Liver (tissue), 9 donors: ENCODE results near the gene PKD2. TPM values are rescaled to one million over a fixed set of nuclear protein-coding genes. Genes with fewer than 3 reads are reported as not detected.

Experiments used
- DNase-seq: peaks from one replicate; pipeline ENCODE4 v3.0.0-alpha.2; 2017; ENCODE audit warnings: low spot score
- H3K27ac ChIP-seq, 2 donors: one replicate each; pipeline ENCODE4 v1.7.0; 2013; ENCODE audit warnings: inconsistent platforms in 2 of 2, low read length in 2 of 2, control low read depth in 1 of 2, low read depth in 1 of 2, mild to moderate bottlenecking in 1 of 2
- H3K27me3 ChIP-seq, 4 donors: one replicate each; pipeline versions ENCODE4 v1.6.1 to v1.7.0; 2013; ENCODE audit warnings: low read length in 3 of 4, inconsistent platforms in 1 of 4, mild to moderate bottlenecking in 1 of 4, moderate library complexity in 1 of 4; ENCODE audit not compliant: control insufficient read depth in 4 of 4, insufficient read depth in 4 of 4
- H3K36me3 ChIP-seq, 4 donors: one replicate each; pipeline versions ENCODE4 v1.6.1 to v1.7.0; 2013; ENCODE audit warnings: low read length in 3 of 4, mild to moderate bottlenecking in 3 of 4, low read depth in 1 of 4, moderate library complexity in 1 of 4; ENCODE audit not compliant: control insufficient read depth in 4 of 4, insufficient read depth in 3 of 4
- H3K4me1 ChIP-seq, 4 donors: one replicate each; pipeline versions ENCODE4 v1.6.1 to v1.7.0; 2013; ENCODE audit warnings: low read length in 3 of 4, mild to moderate bottlenecking in 3 of 4, moderate library complexity in 1 of 4; ENCODE audit not compliant: control insufficient read depth in 4 of 4, insufficient read depth in 4 of 4
- H3K4me3 ChIP-seq, 3 donors: one replicate each; pipeline versions ENCODE4 v1.6.1 to v1.7.0; 2013; ENCODE audit warnings: low read length in 3 of 3, control low read depth in 1 of 3, low read depth in 1 of 3, mild to moderate bottlenecking in 1 of 3
- H3K9ac ChIP-seq, 2 donors: one replicate each; pipeline ENCODE4 v1.7.0; 2013; ENCODE audit warnings: low read length in 2 of 2, mild to moderate bottlenecking in 2 of 2, moderate library complexity in 2 of 2, control low read depth in 1 of 2, low read depth in 1 of 2
- H3K9me3 ChIP-seq, 4 donors: one replicate each; pipeline versions ENCODE4 v1.6.1 to v1.7.0; 2013; ENCODE audit warnings: low read length in 3 of 4; ENCODE audit not compliant: control insufficient read depth in 4 of 4
- EGR1 ChIP-seq, 2 donors: IDR thresholded peaks; 2 replicates each; pipeline ENCODE4 v1.6.1; 2016 to 2018; ENCODE audit warnings: antibody characterized with exemption in 2 of 2, low read depth in 2 of 2
- FOXA1 ChIP-seq: IDR thresholded peaks from 2 replicates; pipeline ENCODE4 v1.6.1; 2016; ENCODE audit warnings: antibody characterized with exemption
- GABPA ChIP-seq, 2 donors: IDR thresholded peaks in 1 of 2; conservative IDR thresholded peaks in 1 of 2; 2 replicates each; pipeline ENCODE4 v1.6.1; 2016; ENCODE audit warnings: antibody characterized with exemption in 2 of 2, mild to moderate bottlenecking in 1 of 2, moderate library complexity in 1 of 2
- HNF4A ChIP-seq, 2 donors: conservative IDR thresholded peaks; 2 replicates each; pipeline ENCODE4 v1.6.1; 2016; ENCODE audit warnings: antibody characterized with exemption in 2 of 2, mild to moderate bottlenecking in 2 of 2
- HNF4G ChIP-seq: IDR thresholded peaks from 2 replicates; pipeline ENCODE4 v1.6.1; 2016; ENCODE audit warnings: antibody characterized with exemption
- JUND ChIP-seq, 2 donors: IDR thresholded peaks; 2 replicates each; pipeline ENCODE4 v1.6.1; 2016; ENCODE audit warnings: antibody characterized with exemption in 2 of 2
- NR2F2 ChIP-seq: IDR thresholded peaks from 2 replicates; pipeline ENCODE4 v1.6.1; 2016; ENCODE audit warnings: antibody characterized with exemption
- RAD21 ChIP-seq, 2 donors: IDR thresholded peaks; 2 replicates each; pipeline ENCODE4 v1.6.1; 2016; ENCODE audit warnings: antibody characterized with exemption in 2 of 2, mild to moderate bottlenecking in 2 of 2
- RXRA ChIP-seq, 2 donors: IDR thresholded peaks; 2 replicates each; pipeline ENCODE4 v1.6.1; 2017 to 2018; ENCODE audit warnings: antibody characterized with exemption in 2 of 2, mild to moderate bottlenecking in 1 of 2
- SP1 ChIP-seq: IDR thresholded peaks from 2 replicates; pipeline ENCODE4 v1.6.1; 2018; ENCODE audit warnings: antibody characterized with exemption, mild to moderate bottlenecking
- TAF1 ChIP-seq: conservative IDR thresholded peaks from 2 replicates; pipeline ENCODE4 v1.6.1; 2016; ENCODE audit warnings: antibody characterized with exemption, mild to moderate bottlenecking
- YY1 ChIP-seq: IDR thresholded peaks from 2 replicates; pipeline ENCODE4 v1.6.1; 2016; ENCODE audit warnings: antibody characterized with exemption, mild to moderate bottlenecking
- WGBS: extraction: QIAGEN DNeasy Blood & Tissue Kit; methylation state at CpG from one replicate; pipeline ENCODE4 v1.1.7; 2013; 5-methylcytosine and 5-hydroxymethylcytosine counted together
- polyA plus RNA-seq, 2 donors: library from polyadenylated mRNA; stranded (reverse) in 1 of 2; unstranded in 1 of 2; fragments of 200-250 nt in 1 of 2; fragments of >200 nt in 1 of 2; fragmentation: Nextera tagmentation in 1 of 2; extraction: Ambion mirVana in 1 of 2; gene quantifications; one replicate each; pipeline versions ENCODE4 v1.2.1 to v1.2.3, GENCODE V29; 2013 to 2015
- total RNA-seq, 2 donors: library from RNA; depleted of rRNA; stranded (reverse); fragments of >200 nt; gene quantifications; one replicate each; pipeline ENCODE4 v1.2.3, GENCODE V29; 2014
- TF ChIP-seq, protein P1 (sequence below): IDR thresholded peaks from 2 replicates; pipeline ENCODE4 v1.6.1; 2016; ENCODE audit warnings: antibody characterized with exemption
- TF ChIP-seq, protein P2 (sequence below): IDR thresholded peaks from 2 replicates; pipeline ENCODE4 v1.6.1; 2016; ENCODE audit warnings: antibody characterized with exemption
- TF ChIP-seq, protein P3 (sequence below): fragments of 150-350 bp; IDR thresholded peaks from 2 replicates; pipeline ENCODE4 v1.5.1; 2017; ENCODE audit warnings: improper control_type of control experiment, low read depth, low read length; ENCODE audit not compliant: missing input control
- TF ChIP-seq, protein P4 (sequence below): IDR thresholded peaks from 2 replicates; pipeline ENCODE4 v1.6.1; 2016; ENCODE audit warnings: antibody characterized with exemption, mild to moderate bottlenecking
- TF ChIP-seq, protein P5 (sequence below): IDR thresholded peaks from 2 replicates; pipeline ENCODE4 v1.6.1; 2016; ENCODE audit warnings: antibody characterized with exemption
- donor health status: healthy.
- donor health status: healthy.
- donor health status: healthy.
- donor health status: healthy.
- donor health status: healthy.

Gene PKD2
- total and polyA plus RNA-seq, 4 donors: 1.5 to 11.4 (median 7.1) TPM

DNA sequence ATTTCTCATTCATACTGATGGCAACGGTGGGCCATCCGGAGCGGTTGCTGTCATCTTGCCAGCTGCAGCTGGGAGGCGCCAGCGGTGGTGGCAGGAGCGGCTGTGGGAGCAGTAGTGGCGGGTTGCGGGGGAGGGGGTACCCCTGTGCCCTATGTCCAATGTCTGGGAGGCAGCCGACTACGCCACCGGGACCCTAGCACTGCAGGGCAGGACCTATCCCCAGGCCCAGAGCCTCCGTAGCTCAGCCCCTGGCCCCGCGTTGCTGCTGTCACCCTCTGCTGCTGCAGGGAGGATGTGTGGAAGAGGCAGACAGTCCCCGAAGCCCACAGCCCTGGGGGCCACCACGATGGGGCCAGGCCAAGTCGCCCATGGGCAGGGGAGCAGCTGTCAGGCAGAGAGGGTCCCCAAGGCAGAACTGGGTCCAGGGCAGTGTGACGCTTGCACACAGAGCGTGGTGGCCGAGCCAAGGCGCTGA lies 41.9 kb upstream of the PKD2 start:
- H3K27ac ChIP-seq: no peak overlapping the region
- TF ChIP-seq, protein P1, sequence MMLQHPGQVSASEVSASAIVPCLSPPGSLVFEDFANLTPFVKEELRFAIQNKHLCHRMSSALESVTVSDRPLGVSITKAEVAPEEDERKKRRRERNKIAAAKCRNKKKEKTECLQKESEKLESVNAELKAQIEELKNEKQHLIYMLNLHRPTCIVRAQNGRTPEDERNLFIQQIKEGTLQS: no peak
- no peak for TF ChIP-seq SP1
- no peak for TF ChIP-seq HNF4A (conservative IDR thresholded peaks at IDR 0.05)
- no peak for TF ChIP-seq NR2F2
- TF ChIP-seq TAF1: no peak
- TF ChIP-seq, protein P2, sequence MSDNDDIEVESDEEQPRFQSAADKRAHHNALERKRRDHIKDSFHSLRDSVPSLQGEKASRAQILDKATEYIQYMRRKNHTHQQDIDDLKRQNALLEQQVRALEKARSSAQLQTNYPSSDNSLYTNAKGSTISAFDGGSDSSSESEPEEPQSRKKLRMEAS: no peak
- TF ChIP-seq EGR1 (IDR thresholded peaks at IDR 0.05; ENCODE audit: low read depth in 2 of 2): no peak
- no peak for TF ChIP-seq YY1
- TF ChIP-seq, protein P3, sequence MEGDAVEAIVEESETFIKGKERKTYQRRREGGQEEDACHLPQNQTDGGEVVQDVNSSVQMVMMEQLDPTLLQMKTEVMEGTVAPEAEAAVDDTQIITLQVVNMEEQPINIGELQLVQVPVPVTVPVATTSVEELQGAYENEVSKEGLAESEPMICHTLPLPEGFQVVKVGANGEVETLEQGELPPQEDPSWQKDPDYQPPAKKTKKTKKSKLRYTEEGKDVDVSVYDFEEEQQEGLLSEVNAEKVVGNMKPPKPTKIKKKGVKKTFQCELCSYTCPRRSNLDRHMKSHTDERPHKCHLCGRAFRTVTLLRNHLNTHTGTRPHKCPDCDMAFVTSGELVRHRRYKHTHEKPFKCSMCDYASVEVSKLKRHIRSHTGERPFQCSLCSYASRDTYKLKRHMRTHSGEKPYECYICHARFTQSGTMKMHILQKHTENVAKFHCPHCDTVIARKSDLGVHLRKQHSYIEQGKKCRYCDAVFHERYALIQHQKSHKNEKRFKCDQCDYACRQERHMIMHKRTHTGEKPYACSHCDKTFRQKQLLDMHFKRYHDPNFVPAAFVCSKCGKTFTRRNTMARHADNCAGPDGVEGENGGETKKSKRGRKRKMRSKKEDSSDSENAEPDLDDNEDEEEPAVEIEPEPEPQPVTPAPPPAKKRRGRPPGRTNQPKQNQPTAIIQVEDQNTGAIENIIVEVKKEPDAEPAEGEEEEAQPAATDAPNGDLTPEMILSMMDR: no peak
- no peak for TF ChIP-seq RXRA (IDR thresholded peaks at IDR 0.05)
- TF ChIP-seq, protein P4, sequence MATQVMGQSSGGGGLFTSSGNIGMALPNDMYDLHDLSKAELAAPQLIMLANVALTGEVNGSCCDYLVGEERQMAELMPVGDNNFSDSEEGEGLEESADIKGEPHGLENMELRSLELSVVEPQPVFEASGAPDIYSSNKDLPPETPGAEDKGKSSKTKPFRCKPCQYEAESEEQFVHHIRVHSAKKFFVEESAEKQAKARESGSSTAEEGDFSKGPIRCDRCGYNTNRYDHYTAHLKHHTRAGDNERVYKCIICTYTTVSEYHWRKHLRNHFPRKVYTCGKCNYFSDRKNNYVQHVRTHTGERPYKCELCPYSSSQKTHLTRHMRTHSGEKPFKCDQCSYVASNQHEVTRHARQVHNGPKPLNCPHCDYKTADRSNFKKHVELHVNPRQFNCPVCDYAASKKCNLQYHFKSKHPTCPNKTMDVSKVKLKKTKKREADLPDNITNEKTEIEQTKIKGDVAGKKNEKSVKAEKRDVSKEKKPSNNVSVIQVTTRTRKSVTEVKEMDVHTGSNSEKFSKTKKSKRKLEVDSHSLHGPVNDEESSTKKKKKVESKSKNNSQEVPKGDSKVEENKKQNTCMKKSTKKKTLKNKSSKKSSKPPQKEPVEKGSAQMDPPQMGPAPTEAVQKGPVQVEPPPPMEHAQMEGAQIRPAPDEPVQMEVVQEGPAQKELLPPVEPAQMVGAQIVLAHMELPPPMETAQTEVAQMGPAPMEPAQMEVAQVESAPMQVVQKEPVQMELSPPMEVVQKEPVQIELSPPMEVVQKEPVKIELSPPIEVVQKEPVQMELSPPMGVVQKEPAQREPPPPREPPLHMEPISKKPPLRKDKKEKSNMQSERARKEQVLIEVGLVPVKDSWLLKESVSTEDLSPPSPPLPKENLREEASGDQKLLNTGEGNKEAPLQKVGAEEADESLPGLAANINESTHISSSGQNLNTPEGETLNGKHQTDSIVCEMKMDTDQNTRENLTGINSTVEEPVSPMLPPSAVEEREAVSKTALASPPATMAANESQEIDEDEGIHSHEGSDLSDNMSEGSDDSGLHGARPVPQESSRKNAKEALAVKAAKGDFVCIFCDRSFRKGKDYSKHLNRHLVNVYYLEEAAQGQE: no peak
- no peak for TF ChIP-seq JUND (IDR thresholded peaks at IDR 0.05)
- no peak for TF ChIP-seq RAD21 (IDR thresholded peaks at IDR 0.05)
- TF ChIP-seq GABPA (IDR thresholded peaks at IDR 0.05 in 1 of 2, conservative IDR thresholded peaks at IDR 0.05 in 1 of 2): no peak
- no peak for TF ChIP-seq HNF4G
- no peaks in the 10 kb centered on the region for H3K36me3 ChIP-seq
- H3K27me3 ChIP-seq: no peaks in the 10 kb centered on the region
- H3K4me1 ChIP-seq: no peaks in the 10 kb centered on the region
- 90% methylated on average over 21 of the region's 21 CpGs for WGBS
- no peak overlapping the region for H3K4me3 ChIP-seq
- no peak overlapping the region for H3K9ac ChIP-seq
- H3K9me3 ChIP-seq: no peaks in the 10 kb centered on the region
- DNase-seq: no peak

DNA sequence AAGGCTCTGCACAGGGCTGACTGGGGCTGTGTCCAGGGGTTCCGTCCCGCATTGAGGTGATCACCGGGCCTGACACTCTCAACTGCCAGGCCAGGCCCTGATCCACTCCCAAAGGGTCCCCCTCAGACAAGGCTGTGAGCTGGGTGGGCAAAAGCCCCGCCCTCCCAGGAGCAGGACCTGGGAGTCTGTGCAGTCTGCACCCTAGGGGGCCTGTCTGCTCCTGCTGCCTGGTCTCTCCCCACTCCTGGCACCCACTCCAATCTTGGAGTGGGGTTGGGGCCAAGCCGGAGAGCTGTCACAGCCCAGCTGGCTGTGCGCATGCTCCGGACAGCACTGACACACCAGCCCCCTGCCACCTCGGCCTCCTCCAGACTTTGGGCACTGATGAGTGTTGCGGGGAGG lies 41.3 kb upstream of the PKD2 start:
- Histone ChIP-seq H3K9ac (no peak overlapping the region), H3K9me3 (no peaks in the 10 kb centered on the region), H3K27me3 (no peaks in the 10 kb centered on the region), H3K27ac (no peak overlapping the region), H3K4me3 (no peak overlapping the region), H3K4me1 (no peaks in the 10 kb centered on the region), H3K36me3 (no peaks in the 10 kb centered on the region)
- no peak for DNase-seq
- TF ChIP-seq GABPA (IDR thresholded peaks at IDR 0.05 in 1 of 2, conservative IDR thresholded peaks at IDR 0.05 in 1 of 2) (no peak), HNF4A (conservative IDR thresholded peaks at IDR 0.05) (no peak), SP1 (no peak), NR2F2 (no peak), HNF4G (no peak), YY1 (no peak), RAD21 (IDR thresholded peaks at IDR 0.05) (no peak), RXRA (IDR thresholded peaks at IDR 0.05) (no peak), JUND (IDR thresholded peaks at IDR 0.05) (no peak), FOXA1 (no peak)
- TF ChIP-seq, protein P2: no peak
- TF ChIP-seq, protein P4: no peak
- TF ChIP-seq, protein P5, sequence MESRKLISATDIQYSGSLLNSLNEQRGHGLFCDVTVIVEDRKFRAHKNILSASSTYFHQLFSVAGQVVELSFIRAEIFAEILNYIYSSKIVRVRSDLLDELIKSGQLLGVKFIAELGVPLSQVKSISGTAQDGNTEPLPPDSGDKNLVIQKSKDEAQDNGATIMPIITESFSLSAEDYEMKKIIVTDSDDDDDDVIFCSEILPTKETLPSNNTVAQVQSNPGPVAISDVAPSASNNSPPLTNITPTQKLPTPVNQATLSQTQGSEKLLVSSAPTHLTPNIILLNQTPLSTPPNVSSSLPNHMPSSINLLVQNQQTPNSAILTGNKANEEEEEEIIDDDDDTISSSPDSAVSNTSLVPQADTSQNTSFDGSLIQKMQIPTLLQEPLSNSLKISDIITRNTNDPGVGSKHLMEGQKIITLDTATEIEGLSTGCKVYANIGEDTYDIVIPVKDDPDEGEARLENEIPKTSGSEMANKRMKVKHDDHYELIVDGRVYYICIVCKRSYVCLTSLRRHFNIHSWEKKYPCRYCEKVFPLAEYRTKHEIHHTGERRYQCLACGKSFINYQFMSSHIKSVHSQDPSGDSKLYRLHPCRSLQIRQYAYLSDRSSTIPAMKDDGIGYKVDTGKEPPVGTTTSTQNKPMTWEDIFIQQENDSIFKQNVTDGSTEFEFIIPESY: no peak
- WGBS: 95% methylated on average over 9 of the region's 9 CpGs
